MG63 (cell line): Measurements from ENCODE around the gene CPS1. TPM values are rescaled to one million over a fixed set of nuclear protein-coding genes. Genes with fewer than 3 reads are reported as not detected.

Experiments
- DNase-seq: peaks from one replicate; pipeline ENCODE4 v3.0.0-alpha.2; 2020
- H3K27me3 ChIP-seq: fragments of 250-450 bp; sonication (Bioruptor Pico); 2 replicates; pipeline ENCODE4 v1.5.1; 2020; ENCODE audit warnings: mild to moderate bottlenecking, moderate library complexity
- H3K36me3 ChIP-seq: fragments of 250-450 bp; sonication (Bioruptor Pico); 2 replicates; pipeline ENCODE4 v1.5.1; 2020; ENCODE audit warnings: mild to moderate bottlenecking, moderate library complexity
- H3K4me3 ChIP-seq: fragments of 250-450 bp; sonication (Bioruptor Pico); 2 replicates; pipeline ENCODE4 v1.5.1; 2020; ENCODE audit warnings: mild to moderate bottlenecking, moderate library complexity
- H3K9me3 ChIP-seq: fragments of 250-450 bp; sonication (Bioruptor Pico); 2 replicates; pipeline ENCODE4 v1.5.1; 2020; ENCODE audit warnings: mild to moderate bottlenecking, moderate library complexity
- total RNA-seq: library from RNA; depleted of rRNA; stranded (reverse); fragments of >200 nt; shearing (Covaris generic); gene quantifications from 2 replicates; pipeline ENCODE4 v1.2.3, GENCODE V29; 2014; ENCODE audit warnings: low replicate concordance; rRNA removed

CPS1 gene
- total RNA-seq = 6.3 and 11.4 TPM in 2 replicates

- Histone ChIP-seq H3K4me3 (no peak within 1 kb of the TSS), H3K36me3 (no peaks in the 10 kb centered on the region)
Observed at GRCh38 chr2:210556329-210556980, at the start of gene CPS1. Gene CPS1, plus strand, starts transcription at chr2:210556599. Its CDS starts 135 bp downstream, at chr2:210556734.

GRCh38 chr2:210515911-210516310 is 40.5 kb upstream of the CPS1 start:
- DNase-seq = no peak
- Histone ChIP-seq H3K36me3 (no peaks in the 10 kb centered on the region), H3K27me3 (no peaks in the 10 kb centered on the region), H3K4me3 (no peak overlapping the region), H3K9me3 (0 out of 2 replicates have a peak, but pooled peaks cover 4% of the 10 kb centered on the region)

More at GRCh38 chr2:210556329-210556980, at the start of gene CPS1:
- Histone ChIP-seq H3K9me3 (no peaks in the 10 kb centered on the region), H3K27me3 (no peaks in the 10 kb centered on the region)
- no peak for DNase-seq

GRCh38 chr2:210517264-210517663 is 39.1 kb upstream of the CPS1 start:
- Histone ChIP-seq H3K4me3 (no peak overlapping the region), H3K27me3 (no peaks in the 10 kb centered on the region), H3K36me3 (no peaks in the 10 kb centered on the region), H3K9me3 (0 out of 2 replicates have a peak, but pooled peaks cover 4% of the 10 kb centered on the region)
- DNase-seq = no peak

GRCh38 chr2:210519594-210519993 is 36.8 kb upstream of the CPS1 start:
- Histone ChIP-seq H3K9me3 (no peaks in the 10 kb centered on the region), H3K36me3 (no peaks in the 10 kb centered on the region), H3K4me3 (no peak overlapping the region), H3K27me3 (no peaks in the 10 kb centered on the region)
- DNase-seq = no peak

DNA sequence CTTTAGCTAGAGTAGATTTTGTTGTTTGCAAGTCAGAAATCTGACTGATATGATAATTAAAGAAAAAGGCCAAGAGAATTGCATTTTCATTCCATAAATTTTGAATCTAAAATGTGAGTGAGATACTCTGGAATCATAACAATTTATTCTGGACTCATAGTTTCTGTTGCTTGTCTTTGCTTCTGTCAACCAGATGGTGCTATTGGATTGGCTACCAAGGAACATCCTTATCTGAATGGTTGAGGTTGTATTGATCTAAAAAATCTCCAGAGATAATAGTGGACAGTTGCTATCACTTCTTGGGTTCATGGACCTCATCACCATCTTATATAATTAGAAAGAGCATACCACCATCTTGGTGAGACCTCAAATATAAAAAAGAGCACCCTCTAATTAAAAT is 34.0 kb upstream of the CPS1 start:
- Histone ChIP-seq H3K36me3 (no peaks in the 10 kb centered on the region), H3K27me3 (no peaks in the 10 kb centered on the region), H3K4me3 (no peak overlapping the region), H3K9me3 (no peaks in the 10 kb centered on the region)
- DNase-seq = no peak

DNA sequence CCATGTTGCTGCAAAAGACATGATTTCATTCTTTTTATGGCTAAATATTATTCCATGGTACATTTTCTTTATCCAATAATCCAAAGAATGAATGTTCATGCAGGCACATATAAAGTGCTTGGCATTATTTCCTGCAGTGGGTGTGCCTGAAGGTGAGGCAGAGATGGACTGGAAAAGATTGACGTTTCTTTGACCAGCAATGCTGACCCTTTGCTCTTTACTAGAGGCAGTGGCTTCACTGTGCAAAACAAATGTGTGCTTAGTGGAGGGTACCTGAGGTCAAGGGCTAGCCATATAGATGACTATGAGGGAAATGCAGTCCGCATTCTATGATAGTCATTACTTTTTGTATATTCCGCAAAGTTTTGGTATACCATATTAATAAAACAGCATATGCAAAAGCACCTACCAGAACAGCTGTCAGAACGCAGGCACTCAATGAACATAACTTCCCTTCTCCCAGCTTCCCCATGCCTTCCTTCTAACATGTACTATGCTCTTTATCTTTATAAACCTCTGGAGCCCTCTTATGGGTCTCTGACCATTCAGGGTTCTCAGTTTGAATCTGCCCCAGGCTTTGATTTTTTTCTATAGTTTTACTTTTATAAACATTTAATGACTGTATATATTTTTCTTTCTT is 32.6 kb upstream of the CPS1 start:
- H3K9me3 ChIP-seq = no peaks in the 10 kb centered on the region
- H3K27me3 ChIP-seq = no peaks in the 10 kb centered on the region
- DNase-seq = no peak
- H3K4me3 ChIP-seq = no peak overlapping the region
- no peaks in the 10 kb centered on the region for H3K36me3 ChIP-seq

- DNase-seq = no peak
- H3K9me3 ChIP-seq = no peaks in the 10 kb centered on the region
Observed at GRCh38 chr2:210524533-210524932, 31.9 kb upstream of the CPS1 start.

GRCh38 chr2:210527286-210527685 is 29.1 kb upstream of the CPS1 start:
- no peaks in the 10 kb centered on the region for H3K36me3 ChIP-seq
- H3K27me3 ChIP-seq = no peaks in the 10 kb centered on the region
- DNase-seq = no peak
- H3K9me3 ChIP-seq = no peaks in the 10 kb centered on the region
- no peak overlapping the region for H3K4me3 ChIP-seq

More at GRCh38 chr2:210524533-210524932, 31.9 kb upstream of the CPS1 start:
- H3K27me3 ChIP-seq = no peaks in the 10 kb centered on the region
- H3K36me3 ChIP-seq = no peaks in the 10 kb centered on the region
- no peak overlapping the region for H3K4me3 ChIP-seq

DNA sequence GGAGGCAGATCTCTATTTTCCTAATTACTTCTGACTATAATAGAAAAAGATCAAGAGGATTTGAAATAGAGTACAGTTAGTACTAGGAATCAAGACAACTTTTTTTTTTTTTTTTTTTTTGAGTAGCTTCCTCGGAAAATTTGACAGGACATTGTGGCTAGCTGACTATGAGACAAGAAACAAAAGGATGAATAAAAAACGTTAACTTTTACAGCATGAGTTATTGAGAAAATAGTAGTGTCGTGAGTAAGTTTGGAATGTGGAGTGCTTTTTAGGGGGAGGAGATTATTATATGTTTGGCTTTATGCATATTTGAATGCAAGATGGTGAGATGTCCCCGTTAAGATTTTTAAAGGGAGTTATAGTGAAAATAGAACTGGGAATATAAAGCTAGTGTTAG is 27.7 kb upstream of the CPS1 start:
- H3K9me3 ChIP-seq = no peaks in the 10 kb centered on the region
- DNase-seq = no peak
- H3K27me3 ChIP-seq = no peaks in the 10 kb centered on the region
- no peaks in the 10 kb centered on the region for H3K36me3 ChIP-seq
- H3K4me3 ChIP-seq = no peak overlapping the region

GRCh38 chr2:210531050-210531449 is 25.3 kb upstream of the CPS1 start:
- Histone ChIP-seq H3K36me3 (no peaks in the 10 kb centered on the region), H3K27me3 (no peaks in the 10 kb centered on the region), H3K9me3 (no peaks in the 10 kb centered on the region), H3K4me3 (no peak overlapping the region)
- no peak for DNase-seq

- DNase-seq = no peak
Observed at GRCh38 chr2:210531482-210531881, 24.9 kb upstream of the CPS1 start.

DNA sequence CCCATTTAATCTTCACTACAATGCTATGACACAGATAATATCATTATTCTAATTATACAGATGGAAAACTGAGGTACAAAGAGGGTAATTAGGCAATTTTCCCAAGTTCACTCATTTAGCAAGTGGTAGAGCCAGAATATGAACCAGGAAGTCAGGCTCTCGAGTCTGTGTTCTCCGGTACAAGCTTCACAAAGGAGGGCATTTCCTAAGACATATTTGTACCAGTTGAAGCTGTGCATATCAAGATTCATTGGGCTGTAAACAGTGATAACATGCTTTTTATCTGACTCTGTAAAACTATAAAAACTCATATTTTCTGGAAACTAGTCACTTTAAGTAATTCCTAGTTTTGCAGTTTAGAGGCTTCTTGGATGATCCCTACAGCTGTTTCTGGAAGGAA is 23.0 kb upstream of the CPS1 start:
- no peak overlapping the region for H3K4me3 ChIP-seq
- DNase-seq = no peak
- H3K27me3 ChIP-seq = no peaks in the 10 kb centered on the region
- no peaks in the 10 kb centered on the region for H3K36me3 ChIP-seq
- no peaks in the 10 kb centered on the region for H3K9me3 ChIP-seq

More at GRCh38 chr2:210531482-210531881, 24.9 kb upstream of the CPS1 start:
- no peaks in the 10 kb centered on the region for H3K9me3 ChIP-seq
- H3K27me3 ChIP-seq = no peaks in the 10 kb centered on the region
- H3K36me3 ChIP-seq = no peaks in the 10 kb centered on the region
- no peak overlapping the region for H3K4me3 ChIP-seq

GRCh38 chr2:210534879-210535278 is 21.5 kb upstream of the CPS1 start:
- H3K4me3 ChIP-seq = no peak overlapping the region
- DNase-seq = no peak
- no peaks in the 10 kb centered on the region for H3K9me3 ChIP-seq
- no peaks in the 10 kb centered on the region for H3K36me3 ChIP-seq
- no peaks in the 10 kb centered on the region for H3K27me3 ChIP-seq

- no peak for DNase-seq
- no peaks in the 10 kb centered on the region for H3K27me3 ChIP-seq
- no peaks in the 10 kb centered on the region for H3K9me3 ChIP-seq
- no peaks in the 10 kb centered on the region for H3K36me3 ChIP-seq
- no peak overlapping the region for H3K4me3 ChIP-seq
Observed at GRCh38 chr2:210536973-210537650, 19.3 kb upstream of the CPS1 start.

DNA sequence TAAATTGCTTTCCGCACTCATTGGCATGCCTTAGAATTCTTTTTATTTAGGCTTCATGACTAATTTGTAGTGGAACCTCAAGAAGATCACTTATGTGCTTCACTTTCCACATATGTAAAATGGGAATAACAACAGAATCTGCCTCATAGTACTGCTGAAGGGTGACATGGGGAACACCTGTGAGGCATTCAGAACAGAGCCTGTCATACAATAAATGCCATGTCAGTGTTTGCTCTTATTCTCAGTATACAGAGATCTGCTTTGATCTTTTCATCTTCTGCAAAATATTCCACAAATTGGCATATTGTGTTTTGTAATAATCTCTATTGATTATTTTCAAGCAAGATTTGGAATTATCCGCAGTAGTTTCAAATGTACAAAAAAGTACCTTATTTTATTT is 17.4 kb upstream of the CPS1 start:
- no peaks in the 10 kb centered on the region for H3K27me3 ChIP-seq
- no peaks in the 10 kb centered on the region for H3K36me3 ChIP-seq
- H3K4me3 ChIP-seq = no peak overlapping the region
- DNase-seq = no peak
- H3K9me3 ChIP-seq = no peaks in the 10 kb centered on the region

DNA sequence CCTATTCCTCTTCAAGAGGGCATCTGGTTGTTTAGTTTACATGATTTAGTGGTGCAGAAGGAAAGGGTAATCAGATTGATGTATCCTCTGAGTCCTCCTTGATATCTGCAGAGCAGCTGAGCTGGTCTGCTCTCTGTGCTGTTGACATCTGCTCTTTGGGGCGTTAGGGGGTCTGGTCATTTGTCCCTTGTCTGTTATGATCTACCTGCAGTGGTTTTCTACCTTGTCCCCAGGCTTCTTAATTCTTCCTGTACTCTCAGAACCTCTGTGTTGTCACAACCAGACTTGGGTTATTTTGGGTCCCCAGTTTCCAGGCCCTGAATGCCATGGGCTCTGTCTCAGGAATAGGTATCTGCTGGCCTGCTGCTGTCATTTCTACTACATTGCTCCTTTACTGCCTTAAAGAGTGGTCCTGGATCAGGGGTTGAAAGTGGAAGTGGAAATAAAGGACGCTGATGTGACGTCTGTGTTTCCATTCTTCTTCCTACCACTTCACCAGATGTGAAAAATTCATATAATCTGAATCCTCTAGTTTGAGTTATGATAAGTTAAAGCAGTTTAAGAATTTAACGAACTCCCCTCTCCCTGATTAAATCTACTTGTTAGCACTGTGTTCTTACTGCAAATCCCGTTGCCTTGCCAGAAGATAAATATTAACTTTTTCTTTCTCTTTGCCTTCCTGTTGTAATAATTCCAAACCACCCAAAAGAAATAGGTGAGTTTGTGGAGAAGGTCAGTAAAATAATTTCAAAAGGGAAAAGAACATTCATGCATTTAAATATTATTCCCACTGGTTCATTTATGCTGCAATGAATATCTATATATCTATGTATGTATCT is 16.6 kb upstream of the CPS1 start:
- H3K27me3 ChIP-seq = no peaks in the 10 kb centered on the region
- H3K4me3 ChIP-seq = no peak overlapping the region
- H3K36me3 ChIP-seq = no peaks in the 10 kb centered on the region
- no peaks in the 10 kb centered on the region for H3K9me3 ChIP-seq
- DNase-seq = no peak

GRCh38 chr2:210540471-210540870 is 15.9 kb upstream of the CPS1 start:
- Histone ChIP-seq H3K27me3 (no peaks in the 10 kb centered on the region), H3K9me3 (no peaks in the 10 kb centered on the region), H3K36me3 (no peaks in the 10 kb centered on the region), H3K4me3 (no peak overlapping the region)
- DNase-seq = no peak
